GM19025 (cell line): Measurements from ENCODE around the gene TPCN2.

ENCODE experiments used
- ATAC-seq: cut with Tn5 transposase; IDR thresholded peaks from one replicate; pipeline ENCODE4 v1.9.1; 2021; ENCODE audit warnings: mild to moderate bottlenecking, low read depth, moderate library complexity; ENCODE audit not compliant: unreplicated experiment

The TPCN2 gene

GRCh38 chr11:69158301-69159149 is 109.8 kb downstream of the TPCN2 start:
- no peak for ATAC-seq

- ATAC-seq = no peak
Observed at GRCh38 chr11:69159150-69159852, 110.6 kb downstream of the TPCN2 start.

- no peak for ATAC-seq
Observed at GRCh38 chr11:69160296-69161116, 111.8 kb downstream of the TPCN2 start.

DNA sequence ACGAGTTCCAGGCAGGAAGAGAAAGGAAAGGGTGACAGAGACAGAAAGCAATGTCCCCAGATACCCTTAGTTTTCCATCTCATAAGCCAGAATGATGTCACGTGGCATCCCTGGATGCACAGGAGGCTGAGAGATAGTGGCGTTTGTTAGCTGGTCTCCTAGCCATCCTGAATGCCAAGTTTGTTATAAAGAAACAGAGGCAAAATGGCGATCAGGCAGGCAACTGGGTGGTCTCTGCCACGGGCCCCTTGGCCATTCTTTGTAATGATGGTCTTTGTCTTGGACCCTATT is 112.3 kb downstream of the TPCN2 start:
- ATAC-seq = no peak

- no peak for ATAC-seq
Observed at GRCh38 chr11:69162505-69162904, 113.8 kb downstream of the TPCN2 start.

GRCh38 chr11:69163842-69164241 is 115.1 kb downstream of the TPCN2 start:
- no peak for ATAC-seq

DNA sequence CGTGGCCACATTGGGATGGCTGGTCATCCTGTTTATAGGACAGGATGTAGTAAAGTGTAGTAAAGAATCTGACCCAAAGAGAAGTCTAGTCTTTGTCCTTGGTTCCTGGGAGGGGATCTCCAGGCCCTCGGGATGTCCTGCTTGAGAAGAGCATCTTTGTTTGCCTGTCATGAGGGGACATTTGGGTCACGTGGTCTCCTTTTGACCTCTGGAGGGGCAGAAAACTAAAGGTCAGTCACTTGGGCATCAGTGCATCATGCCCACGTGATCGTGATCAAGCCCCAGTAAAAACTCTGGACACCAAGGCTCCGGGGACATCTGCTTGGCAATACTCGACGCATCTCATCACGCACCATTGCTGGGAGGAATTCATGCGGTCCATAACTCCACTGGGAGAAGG is 116.1 kb downstream of the TPCN2 start:
- no peak for ATAC-seq

- no peak for ATAC-seq
Observed at GRCh38 chr11:69165775-69166174, 117.0 kb downstream of the TPCN2 start.

DNA sequence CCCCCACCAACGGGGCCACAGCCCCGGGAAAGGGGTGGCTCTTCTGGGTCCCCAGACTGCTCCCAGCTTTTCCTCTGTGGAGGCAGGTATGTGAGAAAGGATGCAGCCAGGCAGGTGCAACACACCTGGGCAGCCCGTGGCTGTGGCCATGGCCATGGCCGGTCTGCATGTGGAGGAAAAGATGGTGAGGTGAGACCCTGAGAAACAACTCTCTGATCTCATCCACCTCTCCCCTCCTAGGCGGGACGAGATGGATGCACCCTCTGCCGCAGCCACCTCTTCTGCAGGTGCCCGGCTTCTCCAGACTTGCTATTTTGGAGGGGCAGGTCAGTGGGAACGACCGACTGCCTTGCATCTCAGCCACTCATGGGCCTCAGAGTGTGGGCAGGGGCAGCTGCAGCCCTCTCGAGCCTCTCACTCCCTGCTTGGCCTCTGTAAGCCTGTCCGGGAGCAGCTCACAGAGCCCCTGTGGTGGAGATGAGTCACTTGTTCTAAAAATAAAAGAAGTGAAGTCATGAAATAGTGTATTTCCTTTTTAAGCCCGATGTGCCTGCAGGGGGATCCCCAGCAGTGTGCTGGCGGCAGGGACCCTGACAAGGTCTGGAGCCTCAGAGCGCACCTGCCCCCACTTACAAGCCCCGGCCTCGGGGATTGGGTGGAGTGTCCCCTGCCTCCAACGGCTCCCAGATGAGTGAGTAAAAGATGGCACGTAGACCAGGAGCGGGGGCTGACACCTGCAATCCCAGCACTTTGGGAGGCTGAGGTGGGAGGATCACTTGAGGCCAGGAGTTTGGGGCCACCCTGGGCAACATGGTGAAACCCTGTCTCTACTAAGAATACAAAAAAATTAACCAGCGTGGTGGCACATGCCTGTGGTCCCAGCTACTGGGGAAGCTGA is 117.7 kb downstream of the TPCN2 start:
- ATAC-seq = peak; percentile 90

DNA sequence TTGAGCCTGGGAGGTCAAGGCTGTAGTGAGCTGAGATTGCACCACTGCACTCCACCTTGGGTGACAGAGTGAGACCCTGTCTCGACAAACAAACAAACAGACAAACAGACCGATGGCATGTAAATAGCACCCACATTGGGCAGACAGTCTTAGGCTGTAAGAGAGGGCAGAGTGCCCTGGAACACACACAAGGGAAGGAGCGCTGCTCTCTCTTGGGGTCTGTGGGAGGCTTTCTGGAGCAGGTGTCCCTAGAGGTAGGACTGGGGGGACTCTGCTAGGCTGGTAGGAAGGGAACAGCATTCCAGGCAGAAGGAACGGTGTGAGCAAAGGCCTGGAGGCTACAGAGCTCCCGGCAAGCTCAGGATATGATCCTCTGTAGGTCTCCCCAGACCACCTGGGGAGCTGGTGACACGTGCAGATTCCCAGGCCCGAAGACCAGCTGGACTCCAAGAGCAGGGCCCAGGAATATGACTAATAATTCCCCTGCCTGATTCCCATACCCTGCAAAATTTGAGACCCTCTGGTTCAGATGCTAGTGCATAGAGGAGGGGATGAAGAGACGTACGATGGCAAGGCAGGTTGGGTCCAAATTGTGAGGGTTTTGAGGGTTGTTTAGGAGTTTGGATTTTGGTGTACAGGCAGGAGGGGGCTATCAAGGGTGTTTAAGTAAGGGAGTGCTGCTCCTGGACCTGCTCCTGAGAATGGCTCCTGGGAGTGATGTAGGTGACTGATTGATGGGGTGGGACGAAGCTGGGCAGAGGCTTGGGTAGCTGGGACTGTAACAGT is 118.6 kb downstream of the TPCN2 start:
- ATAC-seq = no peak

- ATAC-seq = no peak
Observed at GRCh38 chr11:69167916-69168691, 119.4 kb downstream of the TPCN2 start.

DNA sequence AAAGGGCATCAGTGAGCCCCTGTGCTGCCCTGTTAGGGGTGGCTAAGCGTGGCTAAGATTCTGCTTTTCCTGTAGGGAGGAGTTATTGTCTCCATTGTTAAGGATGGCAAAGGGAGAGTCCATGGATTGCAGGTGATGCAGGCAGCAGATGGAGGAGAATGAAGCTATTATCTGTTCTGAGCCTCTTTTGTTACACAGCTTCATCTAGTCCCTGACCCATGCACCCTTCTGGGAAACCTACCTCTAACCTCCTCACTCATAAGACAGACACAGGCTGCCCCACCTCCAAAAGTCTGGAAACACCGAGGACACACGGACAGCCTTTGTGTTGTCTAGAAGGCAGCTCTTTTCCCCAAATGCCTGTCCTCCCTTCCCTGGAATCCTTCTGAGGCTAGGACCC is 120.7 kb downstream of the TPCN2 start:
- no peak for ATAC-seq

- no peak for ATAC-seq
Observed at GRCh38 chr11:69170704-69171103, 122.0 kb downstream of the TPCN2 start.

GRCh38 chr11:69171476-69172240 is 122.9 kb downstream of the TPCN2 start:
- ATAC-seq = no peak

DNA sequence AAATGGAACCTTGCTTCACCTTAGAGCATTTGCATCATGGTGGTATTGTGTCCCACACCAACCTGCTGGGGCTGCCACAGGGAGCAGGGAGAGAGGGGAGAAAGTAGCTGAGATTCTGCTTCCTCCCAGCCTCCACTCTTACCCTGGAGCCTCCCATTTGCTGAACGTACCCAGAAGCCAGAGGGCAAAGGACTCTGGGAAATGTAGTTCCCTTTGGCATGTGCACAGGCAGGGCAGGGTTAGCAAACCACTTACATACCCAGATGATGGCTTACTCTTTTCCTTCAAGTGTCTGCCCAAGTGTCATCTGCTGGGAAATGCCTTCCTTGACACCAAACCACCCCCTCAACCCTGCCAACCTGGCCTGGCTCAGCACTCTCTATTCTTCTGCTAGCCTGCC is 123.9 kb downstream of the TPCN2 start:
- ATAC-seq = no peak

DNA sequence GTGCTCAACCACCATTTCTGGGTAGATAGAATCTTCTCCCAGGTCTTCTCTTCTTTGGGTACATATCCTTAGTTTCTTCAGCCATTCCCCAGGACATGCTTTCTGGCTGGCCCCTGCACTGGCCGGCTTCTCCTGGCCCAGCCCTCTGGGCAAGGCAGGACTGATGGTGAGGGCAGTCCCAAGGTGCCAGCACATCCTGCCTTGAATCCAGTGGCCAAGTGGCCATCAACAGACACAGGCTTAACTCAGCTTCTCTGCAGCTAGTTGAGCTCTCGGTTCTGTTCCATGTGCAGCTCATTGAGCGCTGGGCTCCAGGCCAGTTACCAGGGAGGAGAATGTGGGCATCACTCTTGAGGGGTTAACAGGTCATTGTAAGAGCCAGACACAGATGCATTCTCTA is 124.6 kb downstream of the TPCN2 start:
- ATAC-seq = no peak

DNA sequence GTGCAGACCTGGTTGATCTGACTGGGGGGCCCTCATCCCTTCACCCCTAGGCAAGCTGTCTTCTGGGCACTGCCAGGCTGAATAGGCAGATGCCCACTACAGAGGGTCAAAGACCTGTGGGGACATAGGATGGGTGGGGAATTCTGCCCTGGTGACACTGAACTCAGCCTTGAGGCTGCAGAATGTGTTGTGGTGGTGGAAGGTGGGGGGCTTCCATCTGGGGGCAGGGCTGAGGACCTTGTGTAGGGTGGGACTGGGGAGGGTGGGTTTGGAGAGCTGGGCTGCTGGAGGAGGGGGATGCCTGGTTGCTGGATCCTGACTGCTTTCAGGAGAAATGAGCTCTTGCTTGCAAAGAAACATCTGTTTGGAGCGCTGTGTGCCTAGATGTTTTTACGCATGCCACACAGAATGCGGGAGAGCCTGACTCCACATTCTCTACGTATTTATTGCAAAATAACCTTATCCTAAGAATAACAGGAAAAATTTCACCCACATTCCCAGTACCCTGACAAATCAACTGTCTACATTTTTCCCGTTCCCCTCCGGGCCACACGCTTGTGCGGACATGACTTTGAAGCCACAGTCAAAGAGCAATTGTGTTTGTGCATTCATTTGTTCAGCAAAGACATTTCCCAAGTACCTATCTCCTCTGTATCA is 125.3 kb downstream of the TPCN2 start:
- ATAC-seq = no peak

GRCh38 chr11:69174841-69175240 is 126.1 kb downstream of the TPCN2 start:
- no peak for ATAC-seq
